Measurements from ENCODE around the gene LMBR1.
"Not testable (repeated sequence)": the region's sequence is repeated elsewhere in the genome, so short reads cannot be mapped to it uniquely, and the experiment has no call there.

LMBR1 gene

DNA sequence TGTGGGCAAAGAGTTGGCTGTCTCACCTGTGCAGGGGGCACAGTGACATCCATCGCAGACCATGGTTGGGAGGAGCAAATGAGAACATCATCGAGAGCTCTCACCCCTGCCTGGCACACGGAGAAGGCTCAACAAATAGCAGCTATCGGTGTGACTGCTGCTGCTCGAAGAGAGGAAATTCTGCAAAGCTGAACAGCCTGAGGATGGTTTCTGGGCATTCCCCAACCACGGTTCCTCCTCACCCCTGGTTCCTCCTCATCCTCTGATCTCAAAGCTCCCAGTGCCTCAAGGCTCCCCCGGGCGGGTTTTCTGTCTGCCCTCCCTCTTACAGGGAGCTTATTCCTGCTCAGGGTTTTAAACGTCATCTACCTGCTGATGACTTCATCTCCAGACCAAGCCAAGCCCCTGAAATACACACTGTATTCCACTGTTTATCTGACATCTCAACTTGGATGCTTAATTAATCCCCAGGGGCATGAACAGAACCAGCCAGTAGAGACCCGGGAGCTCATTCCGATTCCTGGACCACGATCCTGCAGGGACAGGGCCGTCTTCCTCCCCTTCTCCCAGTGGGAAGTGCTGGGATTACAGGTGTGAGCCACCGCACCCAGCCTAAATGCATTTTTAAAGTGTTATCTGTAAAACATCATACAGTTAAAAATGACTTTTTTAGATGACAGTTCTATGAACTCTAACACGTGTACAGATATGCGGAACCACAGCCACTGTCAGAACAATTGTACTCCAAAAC is 37.0 kb upstream of the LMBR1 start:
- TF ChIP-seq, protein P1, sequence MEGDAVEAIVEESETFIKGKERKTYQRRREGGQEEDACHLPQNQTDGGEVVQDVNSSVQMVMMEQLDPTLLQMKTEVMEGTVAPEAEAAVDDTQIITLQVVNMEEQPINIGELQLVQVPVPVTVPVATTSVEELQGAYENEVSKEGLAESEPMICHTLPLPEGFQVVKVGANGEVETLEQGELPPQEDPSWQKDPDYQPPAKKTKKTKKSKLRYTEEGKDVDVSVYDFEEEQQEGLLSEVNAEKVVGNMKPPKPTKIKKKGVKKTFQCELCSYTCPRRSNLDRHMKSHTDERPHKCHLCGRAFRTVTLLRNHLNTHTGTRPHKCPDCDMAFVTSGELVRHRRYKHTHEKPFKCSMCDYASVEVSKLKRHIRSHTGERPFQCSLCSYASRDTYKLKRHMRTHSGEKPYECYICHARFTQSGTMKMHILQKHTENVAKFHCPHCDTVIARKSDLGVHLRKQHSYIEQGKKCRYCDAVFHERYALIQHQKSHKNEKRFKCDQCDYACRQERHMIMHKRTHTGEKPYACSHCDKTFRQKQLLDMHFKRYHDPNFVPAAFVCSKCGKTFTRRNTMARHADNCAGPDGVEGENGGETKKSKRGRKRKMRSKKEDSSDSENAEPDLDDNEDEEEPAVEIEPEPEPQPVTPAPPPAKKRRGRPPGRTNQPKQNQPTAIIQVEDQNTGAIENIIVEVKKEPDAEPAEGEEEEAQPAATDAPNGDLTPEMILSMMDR (IDR thresholded peaks at IDR 0.05; ENCODE audit: insufficient read depth, low read depth, low read length, missing control alignments), result no peak
- no peak overlapping the region for H3K4me3 ChIP-seq (ENCODE audit: low read depth, low read length)

DNA sequence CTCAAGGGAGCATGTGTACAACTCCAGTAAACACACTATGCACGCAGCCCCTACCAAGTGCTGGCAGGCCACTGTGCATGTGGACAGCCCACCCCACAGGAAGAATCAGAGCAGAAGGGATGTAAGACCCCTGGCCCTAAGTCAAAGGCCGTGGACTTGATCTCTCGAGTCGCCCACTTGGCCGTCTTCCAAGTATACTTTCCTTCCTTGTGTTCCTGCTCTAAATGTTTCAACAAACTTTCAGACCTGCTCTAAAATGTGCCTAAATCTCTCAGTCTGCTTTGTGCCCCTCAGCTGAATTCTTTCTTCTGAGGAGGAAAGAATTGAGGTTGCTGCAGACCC is 35.4 kb upstream of the LMBR1 start:
- no peak for DNase-seq (ENCODE audit: low read depth)
- TF ChIP-seq, protein P1 (IDR thresholded peaks at IDR 0.05; ENCODE audit: insufficient read depth, low read depth, low read length, missing control alignments), result no peak
- no peak overlapping the region for H3K4me3 ChIP-seq (ENCODE audit: low read depth, low read length)

More for the DNA sequence above, 37.0 kb upstream of the LMBR1 start:
- no peak for DNase-seq (ENCODE audit: low read depth)

DNA sequence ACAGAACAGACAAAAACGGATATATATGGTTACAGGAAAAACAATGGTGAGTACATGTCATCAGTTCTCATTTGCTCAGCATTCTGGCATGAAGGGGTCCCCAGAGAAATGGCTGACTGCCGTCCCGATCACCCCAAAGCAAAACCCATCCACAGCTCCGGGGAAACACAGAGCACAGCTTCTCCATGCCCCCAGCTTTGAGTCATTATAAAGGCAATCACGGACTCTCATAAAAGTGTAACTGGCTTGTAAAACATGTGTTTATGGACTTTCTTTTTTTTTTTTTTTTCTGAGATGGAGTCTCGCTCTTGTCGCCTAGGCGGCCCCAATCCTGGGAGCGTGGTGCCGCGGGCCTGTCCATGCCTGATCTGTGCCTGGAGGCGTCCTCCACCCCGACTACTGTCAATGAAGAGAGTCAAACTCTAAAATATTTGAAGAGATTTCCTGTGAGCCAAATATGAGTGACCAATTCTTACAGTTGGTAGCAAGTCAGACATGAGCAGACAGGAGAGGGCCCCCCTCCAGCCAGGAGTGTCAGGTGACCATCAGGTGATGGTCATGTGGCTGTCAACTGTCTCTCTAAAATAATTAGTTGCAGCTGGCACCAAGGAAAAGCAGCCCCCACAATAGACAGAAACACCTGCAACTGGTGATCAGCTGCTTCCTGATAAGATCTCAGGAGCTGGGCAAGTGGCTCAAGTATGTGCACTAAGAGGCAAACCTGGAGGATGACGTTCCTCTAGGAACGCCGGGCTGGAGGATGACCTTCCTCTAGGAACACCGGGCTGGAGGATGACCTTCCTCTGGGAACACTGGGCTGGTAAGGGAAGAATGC is 34.8 kb upstream of the LMBR1 start:
- TF ChIP-seq, protein P1 (IDR thresholded peaks at IDR 0.05; ENCODE audit: insufficient read depth, low read depth, low read length, missing control alignments), result no peak
- DNase-seq (ENCODE audit: low read depth), result no peak
- H3K4me3 ChIP-seq (ENCODE audit: low read depth, low read length), result no peak overlapping the region

DNA sequence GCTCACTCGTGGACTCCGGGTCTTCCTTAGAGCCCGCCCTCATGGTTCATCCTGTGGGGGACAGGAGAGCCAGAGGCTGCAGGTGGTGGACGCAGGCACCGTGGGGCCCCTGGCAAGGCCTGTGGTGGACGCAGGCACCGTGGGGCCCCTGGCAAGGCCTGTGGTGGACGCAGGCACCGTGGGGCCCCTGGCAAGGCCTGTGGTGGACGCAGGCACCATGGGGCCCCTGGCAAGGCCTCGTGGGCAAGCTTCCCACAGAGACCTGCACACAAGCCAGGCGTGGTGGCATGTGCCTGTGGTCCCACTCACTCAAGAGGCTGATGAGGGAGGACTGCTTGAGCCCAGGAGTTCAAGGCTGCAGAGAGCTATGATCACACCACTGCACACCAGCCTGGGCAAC is 32.8 kb upstream of the LMBR1 start:
- H3K4me3 ChIP-seq (ENCODE audit: low read depth, low read length); DNase-seq (ENCODE audit: low read depth): not testable (repeated sequence)

DNA sequence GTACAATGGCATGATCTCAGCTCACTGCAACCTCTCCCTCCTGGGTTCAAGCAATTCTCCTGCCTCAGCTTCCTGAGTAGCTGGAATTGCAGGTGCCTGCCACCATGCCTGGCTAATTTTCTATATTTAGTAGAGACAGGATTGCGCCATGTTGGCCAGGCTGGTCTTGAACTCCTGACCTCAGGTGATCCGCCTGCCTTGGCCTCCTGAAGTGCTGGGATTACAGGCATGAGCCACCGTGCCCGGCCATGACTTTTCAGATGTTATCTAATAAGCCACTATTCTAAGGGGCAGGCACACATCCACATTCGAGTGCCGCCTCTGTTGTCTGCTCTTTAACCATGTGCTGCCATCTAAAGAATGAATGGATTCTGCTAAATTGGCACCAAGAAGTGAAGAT is 29.3 kb upstream of the LMBR1 start:
- H3K4me3 ChIP-seq (ENCODE audit: low read depth, low read length); DNase-seq (ENCODE audit: low read depth): not testable (repeated sequence)

DNA sequence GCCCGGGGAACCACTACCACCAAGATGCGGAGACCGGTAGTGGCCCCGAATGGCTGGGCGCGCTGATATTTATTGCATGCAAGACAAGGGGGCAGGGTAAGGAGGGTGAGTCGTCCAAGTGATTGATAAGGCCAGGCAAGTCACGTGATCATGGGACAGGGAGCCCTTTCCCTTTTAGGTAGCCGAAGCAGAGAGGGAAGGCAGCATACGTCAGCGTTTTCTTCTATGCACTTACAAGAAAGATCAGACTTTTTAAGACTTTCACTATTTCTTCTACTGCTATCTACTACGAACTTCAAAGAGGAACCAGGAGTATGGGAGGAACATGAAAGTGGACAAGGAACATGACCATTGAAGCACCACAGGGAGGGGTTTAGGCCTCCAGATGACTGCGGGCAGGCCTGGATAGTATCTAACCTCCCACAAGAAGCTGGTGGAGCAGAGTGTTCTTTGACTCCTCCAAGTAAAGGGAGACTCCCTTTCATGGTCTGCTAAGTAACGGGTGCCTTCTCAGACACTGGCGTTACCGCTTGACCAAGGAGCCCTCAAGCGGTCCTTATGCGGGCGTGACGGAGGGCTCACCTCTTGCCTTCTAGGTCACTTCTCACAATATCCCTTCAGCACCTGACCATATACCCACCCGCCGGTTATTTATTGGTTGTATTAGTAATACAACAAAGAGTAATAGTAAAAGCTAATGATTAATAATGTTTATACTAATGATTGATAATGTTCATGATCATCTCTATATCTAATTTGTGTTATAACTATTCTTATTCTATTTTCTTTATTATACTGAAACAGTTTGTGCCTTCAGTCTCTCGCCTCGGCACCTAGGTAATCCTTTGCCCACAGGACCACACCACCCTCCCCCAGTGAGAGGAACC is 27.7 kb upstream of the LMBR1 start:
- DNase-seq (ENCODE audit: low read depth), result peak; percentile 69
- H3K4me3 ChIP-seq (ENCODE audit: low read depth, low read length), result not testable (repeated sequence)

DNA sequence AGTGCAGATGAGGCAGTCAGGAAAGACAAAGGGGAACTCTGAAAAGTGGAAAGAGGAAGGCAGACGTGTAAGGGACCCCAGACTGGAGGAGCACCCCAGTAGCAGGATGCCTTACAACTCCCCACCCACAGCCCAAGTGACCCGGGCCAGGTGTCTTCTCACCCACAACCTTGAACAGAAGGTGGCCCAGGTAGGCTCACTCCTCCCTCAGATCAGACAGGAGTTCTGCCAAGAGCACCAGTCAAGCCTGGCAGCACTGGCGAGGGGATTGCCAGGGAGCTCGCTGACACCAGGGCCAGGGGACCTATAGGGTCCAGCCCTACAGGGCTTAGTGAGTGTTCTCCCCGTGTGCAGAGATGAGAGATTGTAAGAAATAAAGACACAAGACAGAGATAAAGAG is 27.1 kb upstream of the LMBR1 start:
- DNase-seq (ENCODE audit: low read depth), result no peak
- TF ChIP-seq, protein P1 (IDR thresholded peaks at IDR 0.05; ENCODE audit: insufficient read depth, low read depth, low read length, missing control alignments), result no peak
- no peak overlapping the region for H3K4me3 ChIP-seq (ENCODE audit: low read depth, low read length)

DNA sequence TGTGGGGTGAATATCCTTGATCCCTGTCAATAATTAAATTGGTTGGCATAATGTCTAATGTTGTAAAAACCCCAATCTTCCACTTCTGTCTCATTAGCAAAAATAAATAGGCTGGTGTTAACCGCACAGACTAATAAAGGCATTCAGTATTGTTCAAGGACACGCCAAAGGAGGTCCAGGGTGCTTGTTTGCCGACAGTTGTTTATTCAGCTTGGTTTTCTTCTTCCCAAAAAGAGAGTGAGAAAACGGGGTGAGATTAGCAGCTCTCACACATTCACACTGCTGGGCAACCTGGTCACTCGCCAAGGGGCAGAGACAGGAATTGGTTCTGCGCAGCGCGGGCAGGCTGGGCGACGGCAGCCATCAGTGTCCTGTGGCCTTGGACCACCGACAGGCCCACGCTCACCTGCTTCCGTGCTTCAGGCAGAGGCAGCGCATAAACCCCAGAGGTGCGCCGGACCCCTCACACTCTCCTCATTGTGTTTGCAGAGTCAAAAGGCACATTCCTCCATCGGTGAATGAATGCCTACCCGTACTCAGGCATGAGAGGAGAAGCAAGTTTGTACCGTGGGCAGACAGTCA is 26.2 kb upstream of the LMBR1 start:
- H3K4me3 ChIP-seq (ENCODE audit: low read depth, low read length), result no peak overlapping the region
- TF ChIP-seq, protein P1 (IDR thresholded peaks at IDR 0.05; ENCODE audit: insufficient read depth, low read depth, low read length, missing control alignments), result no peak
- peak; percentile 37 for DNase-seq (ENCODE audit: low read depth)

All from GM12865 (cell line).